Upper lobe of left lung (tissue), 6 donors: ENCODE results near the gene MACROD2. TPM values are rescaled to one million over a fixed set of nuclear protein-coding genes. Genes with fewer than 3 reads are reported as not detected.

Source experiments
- ATAC-seq, 2 donors: fragments of 200-7000 bp; cut with Tn5 transposase; one replicate each; pipeline ENCODE4 v1.9.1; 2022; ENCODE audit warnings: mild to moderate bottlenecking in 2 of 2, moderate library complexity in 2 of 2; ENCODE audit not compliant: low FRiP score in 2 of 2
- DNase-seq, 2 donors: peaks; one replicate each; pipeline ENCODE4 v3.0.0-alpha.2; 2019 to 2020
- H3K27ac ChIP-seq, 4 donors: fragments of 200-600 bp; sonication (generic); one replicate each; pipeline ENCODE4 v1.5.1; 2016 to 2019
- H3K27me3 ChIP-seq, 4 donors: fragments of 200-600 bp; sonication (generic); one replicate each; pipeline ENCODE4 v1.5.1; 2017 to 2019
- H3K36me3 ChIP-seq, 4 donors: fragments of 200-600 bp; sonication (generic); one replicate each; pipeline ENCODE4 v1.5.1; 2016 to 2019
- H3K4me1 ChIP-seq, 4 donors: fragments of 200-600 bp; sonication (generic); one replicate each; pipeline ENCODE4 v1.5.1; 2018 to 2019
- H3K4me3 ChIP-seq, 4 donors: fragments of 200-600 bp; sonication (generic); one replicate each; pipeline ENCODE4 v1.5.1; 2017 to 2019; ENCODE audit warnings: mild to moderate bottlenecking in 2 of 4, moderate library complexity in 1 of 4
- H3K9me3 ChIP-seq, 4 donors: fragments of 200-600 bp; sonication (generic); one replicate each; pipeline ENCODE4 v1.5.1; 2018 to 2019
- EP300 ChIP-seq, 4 donors: sonication (generic); formaldehyde crosslinking; IDR thresholded peaks; one replicate each; pipeline ENCODE4 v1.5.1; 2017; ENCODE audit warnings: antibody characterized with exemption in 4 of 4, control low read depth in 2 of 4
- POLR2A ChIP-seq, 4 donors: fragments of 450-650 bp; IDR thresholded peaks; one replicate each; pipeline ENCODE4 v1.5.1; 2016 to 2017; ENCODE audit warnings: antibody characterized with exemption in 4 of 4, mild to moderate bottlenecking in 2 of 4
- POLR2AphosphoS5 ChIP-seq, 2 donors: sonication (generic); formaldehyde crosslinking; IDR thresholded peaks; one replicate each; pipeline ENCODE4 v1.5.1; 2017; ENCODE audit warnings: antibody characterized with exemption in 2 of 2
- WGBS, 2 donors: methylation state at CpG; one replicate each; pipeline ENCODE4 v1.1.5; 2017 to 2018; 5-methylcytosine and 5-hydroxymethylcytosine counted together
- total RNA-seq, 6 donors: library from RNA; depleted of rRNA in 4 of 6; stranded (reverse); fragments of >200 nt in 4 of 6; gene quantifications; one replicate each; pipeline versions ENCODE4 v1.1.0 to v1.2.1, GENCODE V29; 2016 to 2021
- TF ChIP-seq, protein P1 (sequence below), 6 experiments: fragments of 450-650 bp in 4 of 6; fragments of 200-600 bp in 2 of 6; sonication (generic) in 2 of 6; IDR thresholded peaks; one replicate each; pipeline ENCODE4 v1.5.1; 2016 to 2019; ENCODE audit warnings: antibody characterized with exemption in 6 of 6
- donor health status: DM: no; HTN: no; CAD: no; lungs with moderate emphysema.
- donor health status: DM: no; HTN: yes; CAD: no; lungs with severe emphysema.

The MACROD2 gene
- total RNA-seq, 6 donors from 2014 or later, result 20.7 to 84.3 (median 36.3) TPM

DNA sequence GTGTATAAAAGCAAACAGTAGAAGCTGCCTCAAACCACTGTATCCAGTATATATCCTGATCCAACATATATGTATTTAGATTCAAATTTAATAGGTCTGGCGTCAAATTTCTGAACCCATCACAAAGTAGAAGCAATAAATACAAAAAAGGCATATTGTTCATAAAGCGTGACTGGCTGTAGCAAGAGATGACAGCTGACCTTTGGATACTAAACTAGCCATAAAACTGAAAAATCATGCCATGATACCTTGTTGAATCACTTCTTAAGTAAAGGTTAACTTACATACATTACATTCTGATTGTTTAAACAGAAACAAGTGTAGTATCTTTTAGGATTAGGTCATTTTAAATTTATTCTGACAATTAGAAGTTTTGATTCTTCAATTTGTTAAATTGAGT is 714.1 kb downstream of the MACROD2 start:
- Histone ChIP-seq H3K27ac (no peak overlapping the region), H3K9me3 (no peaks in the 10 kb centered on the region), H3K4me3 (no peak overlapping the region), H3K27me3 (no peaks in the 10 kb centered on the region), H3K36me3 (no peaks in the 10 kb centered on the region), H3K4me1 (peaks cover 0 to 14% (median 8%) of the 10 kb centered on the region in 4 donors)
- ATAC-seq, result no peak
- DNase-seq, result no peak
- WGBS, 2 donors, result 71 to 100% methylated on average over 2 of the region's 2 CpGs
- TF ChIP-seq POLR2A (IDR thresholded peaks at IDR 0.05) (no peak), EP300 (IDR thresholded peaks at IDR 0.05) (no peak), POLR2AphosphoS5 (IDR thresholded peaks at IDR 0.05) (no peak)
- TF ChIP-seq, protein P1, sequence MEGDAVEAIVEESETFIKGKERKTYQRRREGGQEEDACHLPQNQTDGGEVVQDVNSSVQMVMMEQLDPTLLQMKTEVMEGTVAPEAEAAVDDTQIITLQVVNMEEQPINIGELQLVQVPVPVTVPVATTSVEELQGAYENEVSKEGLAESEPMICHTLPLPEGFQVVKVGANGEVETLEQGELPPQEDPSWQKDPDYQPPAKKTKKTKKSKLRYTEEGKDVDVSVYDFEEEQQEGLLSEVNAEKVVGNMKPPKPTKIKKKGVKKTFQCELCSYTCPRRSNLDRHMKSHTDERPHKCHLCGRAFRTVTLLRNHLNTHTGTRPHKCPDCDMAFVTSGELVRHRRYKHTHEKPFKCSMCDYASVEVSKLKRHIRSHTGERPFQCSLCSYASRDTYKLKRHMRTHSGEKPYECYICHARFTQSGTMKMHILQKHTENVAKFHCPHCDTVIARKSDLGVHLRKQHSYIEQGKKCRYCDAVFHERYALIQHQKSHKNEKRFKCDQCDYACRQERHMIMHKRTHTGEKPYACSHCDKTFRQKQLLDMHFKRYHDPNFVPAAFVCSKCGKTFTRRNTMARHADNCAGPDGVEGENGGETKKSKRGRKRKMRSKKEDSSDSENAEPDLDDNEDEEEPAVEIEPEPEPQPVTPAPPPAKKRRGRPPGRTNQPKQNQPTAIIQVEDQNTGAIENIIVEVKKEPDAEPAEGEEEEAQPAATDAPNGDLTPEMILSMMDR (IDR thresholded peaks at IDR 0.05), result no peak

DNA sequence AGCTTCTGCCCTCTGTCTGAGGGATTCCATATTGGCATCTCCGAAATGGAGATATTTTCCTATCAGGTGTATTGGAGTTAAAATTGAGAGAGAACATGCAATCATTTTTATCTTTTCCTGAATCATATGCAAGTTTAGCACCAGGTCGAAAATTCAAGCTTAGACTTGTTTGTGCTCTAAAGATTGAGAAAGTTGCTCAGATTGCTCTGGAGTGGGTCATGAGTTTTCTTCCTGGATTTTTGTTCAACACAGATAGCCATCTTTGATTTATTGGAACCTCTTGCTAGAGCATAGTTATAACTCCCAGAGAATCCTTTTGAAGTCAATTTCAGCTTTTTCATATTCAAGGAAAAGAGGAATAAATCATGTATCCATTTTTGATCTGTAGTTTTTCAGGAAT is 715.6 kb downstream of the MACROD2 start:
- 85 to 90% methylated on average over 2 of the region's 2 CpGs for WGBS, 2 donors
- no peak for DNase-seq

DNA sequence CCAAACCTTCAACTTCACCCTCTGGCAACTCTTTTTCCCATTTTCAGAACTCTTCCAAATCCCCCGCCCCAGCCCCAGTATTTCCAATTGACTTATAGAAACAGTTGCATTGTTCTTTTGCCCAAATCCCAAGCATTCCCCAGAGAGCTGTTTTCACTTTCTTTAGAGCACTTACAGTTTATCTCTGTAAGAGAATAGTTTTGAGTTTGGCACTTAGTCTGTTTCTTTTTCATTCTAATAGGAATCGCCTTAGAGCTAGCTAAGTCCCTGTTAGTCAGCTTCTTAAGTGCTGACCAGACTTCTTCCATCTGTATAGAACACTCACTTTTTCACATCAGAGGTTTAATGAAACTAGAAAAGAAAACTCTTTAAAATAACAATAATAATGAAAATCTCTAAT is 716.3 kb downstream of the MACROD2 start:
- H3K36me3 ChIP-seq, result no peaks in the 10 kb centered on the region
- no peak overlapping the region for H3K4me3 ChIP-seq
- H3K9me3 ChIP-seq, result no peaks in the 10 kb centered on the region
- WGBS, 2 donors, result 49 to 68% methylated on average over 2 of the region's 2 CpGs
- TF ChIP-seq, protein P1 (IDR thresholded peaks at IDR 0.05), result no peak
- TF ChIP-seq EP300 (IDR thresholded peaks at IDR 0.05) (no peak), POLR2A (IDR thresholded peaks at IDR 0.05) (no peak), POLR2AphosphoS5 (IDR thresholded peaks at IDR 0.05) (no peak)
- H3K27me3 ChIP-seq, result no peaks in the 10 kb centered on the region
- peak overlapping the region in 1 of 4 donors; percentile 32 for H3K27ac ChIP-seq
- DNase-seq (no peak), ATAC-seq (no peak)
- peaks cover 0 to 14% (median 8%) of the 10 kb centered on the region in 4 donors for H3K4me1 ChIP-seq

More for the DNA sequence above, 715.6 kb downstream of the MACROD2 start:
- no peaks in the 10 kb centered on the region for H3K36me3 ChIP-seq
- ATAC-seq, result no peak
- H3K4me1 ChIP-seq, result peaks cover 0 to 14% (median 8%) of the 10 kb centered on the region in 4 donors
- no peak overlapping the region for H3K4me3 ChIP-seq
- H3K9me3 ChIP-seq, result no peaks in the 10 kb centered on the region
- H3K27ac ChIP-seq, result no peak overlapping the region
- TF ChIP-seq, protein P1 (IDR thresholded peaks at IDR 0.05), result no peak
- TF ChIP-seq POLR2AphosphoS5 (IDR thresholded peaks at IDR 0.05), result no peak
- TF ChIP-seq EP300 (IDR thresholded peaks at IDR 0.05), result no peak
- TF ChIP-seq POLR2A (IDR thresholded peaks at IDR 0.05), result no peak
- H3K27me3 ChIP-seq, result no peaks in the 10 kb centered on the region

DNA sequence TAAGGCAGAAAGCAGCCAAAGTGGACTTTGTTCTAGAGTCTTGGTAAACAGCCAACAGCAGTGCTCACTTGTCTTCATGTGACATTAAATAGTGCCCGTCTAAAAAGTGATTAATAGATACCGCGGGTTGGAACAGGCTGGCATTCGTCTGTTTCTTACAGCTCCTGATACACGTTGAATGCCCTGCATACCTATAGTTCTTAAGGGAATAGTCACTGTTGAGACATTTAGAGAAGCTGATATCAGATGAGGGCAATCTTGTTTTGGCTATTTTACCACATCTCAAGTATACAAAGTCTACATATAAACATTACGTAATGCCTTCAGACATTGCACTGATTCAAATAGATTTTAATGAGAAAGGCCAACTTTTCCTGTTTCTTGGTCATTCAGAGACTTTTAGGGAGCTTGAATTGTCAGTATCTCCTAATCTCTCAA is 717.0 kb downstream of the MACROD2 start:
- DNase-seq, result no peak
- peak; percentile 39 to 61 for ATAC-seq
- Histone ChIP-seq H3K27me3 (no peaks in the 10 kb centered on the region), H3K9me3 (no peaks in the 10 kb centered on the region), H3K27ac (peak overlapping the region in 1 of 4 donors; percentile 32), H3K36me3 (no peaks in the 10 kb centered on the region), H3K4me3 (no peak overlapping the region), H3K4me1 (peaks cover 0 to 14% (median 8%) of the 10 kb centered on the region in 4 donors)
- WGBS, 2 donors, result 25 to 37% methylated on average over 6 of the region's 6 CpGs
- peak in 1 of 4 donors; percentile 38 for TF ChIP-seq EP300 (IDR thresholded peaks at IDR 0.05)
- no peak for TF ChIP-seq POLR2A (IDR thresholded peaks at IDR 0.05)

DNA sequence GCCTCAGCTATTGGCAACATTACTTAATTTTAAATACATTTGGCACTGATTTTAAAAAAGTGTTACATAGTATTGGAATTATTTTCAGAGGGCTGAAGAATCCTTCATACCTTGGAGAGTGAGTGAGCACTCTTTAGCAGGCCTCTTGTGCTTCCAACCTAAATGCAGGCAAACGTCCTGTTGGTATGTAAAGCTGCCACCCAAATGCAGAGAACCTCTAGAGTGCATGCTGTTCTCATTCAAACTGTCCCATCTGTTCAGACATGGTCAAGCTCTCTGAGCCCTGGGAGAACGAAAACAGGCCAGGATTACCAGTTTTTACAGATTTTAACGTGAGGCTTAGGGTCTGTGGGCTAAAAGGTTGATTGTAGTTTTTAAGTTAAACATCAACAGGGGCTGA is 720.1 kb downstream of the MACROD2 start:
- 69 to 73% methylated on average over 3 of the region's 3 CpGs for WGBS, 2 donors
- no peaks in the 10 kb centered on the region for H3K9me3 ChIP-seq
- no peaks in the 10 kb centered on the region for H3K27me3 ChIP-seq
- no peaks in the 10 kb centered on the region for H3K36me3 ChIP-seq
- H3K4me3 ChIP-seq, result no peak overlapping the region
- ATAC-seq (no peak), DNase-seq (no peak)
- TF ChIP-seq POLR2A (IDR thresholded peaks at IDR 0.05), result no peak
- no peak for TF ChIP-seq POLR2AphosphoS5 (IDR thresholded peaks at IDR 0.05)
- TF ChIP-seq EP300 (IDR thresholded peaks at IDR 0.05), result no peak
- TF ChIP-seq, protein P1 (IDR thresholded peaks at IDR 0.05), result no peak
- H3K27ac ChIP-seq, result no peak overlapping the region
- H3K4me1 ChIP-seq, result peaks cover 0 to 14% (median 8%) of the 10 kb centered on the region in 4 donors
